Endothelial cell of umbilical vein (primary cell): ENCODE data around the gene CBFA2T3. TPM values are rescaled to one million over a fixed set of nuclear protein-coding genes. Genes with fewer than 3 reads are reported as not detected.

Experiments used
- BruUV-seq: library from RNA; stranded (reverse); fragments of 400-500 nt; replicated peaks from 2 replicates; lab custom pipeline; 2021; lab: Mats Ljungman, UMichigan
- CTCF ChIA-PET: fragments of 300-600, 350-600 bp; sonication (Branson Sonifier 250); formaldehyde crosslinking; loops from one replicate; lab custom pipeline; 2021; ENCODE audit warnings: antibody characterized with exemption, inconsistent platforms; lab: Charles Lee
- POLR2A ChIA-PET: fragments of 300-600, 350-600 bp; sonication (Branson Sonifier 250); formaldehyde crosslinking; loops from one replicate; lab custom pipeline; 2021; ENCODE audit warnings: antibody characterized with exemption, inconsistent platforms; lab: Charles Lee
- DNase-seq: peaks from one replicate; pipeline ENCODE4 v3.0.0-alpha.2; 2011; ENCODE audit warnings: low read depth, low spot score
- FAIRE-seq: peaks from 2 replicates; lab custom pipeline; 2011; peaks lifted over from hg19 to GRCh38; lab: Jason Lieb, UNC
- H2AFZ ChIP-seq: 2 replicates; pipeline ENCODE4 v1.6.0; 2012; ENCODE audit warnings: low read depth, low read length, control low read depth, inconsistent platforms
- H3K27ac ChIP-seq: 2 replicates; pipeline ENCODE4 v1.5.1; 2011; ENCODE audit warnings: low read depth, mild to moderate bottlenecking, control low read depth, low read length, moderate library complexity; ENCODE audit not compliant: insufficient read depth
- H3K27me3 ChIP-seq, 2 experiments: 2 replicates each; pipeline versions ENCODE4 v1.6.0 to v1.6.1; 2011; ENCODE audit warnings: low read length in 2 of 2, mixed read lengths in 1 of 2; ENCODE audit not compliant: control insufficient read depth in 2 of 2, insufficient read depth in 2 of 2
- H3K36me3 ChIP-seq, 2 experiments: 2 replicates in 1 of 2; 3 replicates in 1 of 2; pipeline ENCODE4 v1.5.1; 2011; ENCODE audit warnings: low read length in 2 of 2, mild to moderate bottlenecking in 1 of 2, moderate library complexity in 1 of 2; ENCODE audit not compliant: control insufficient read depth in 2 of 2, insufficient read depth in 2 of 2; ENCODE audit errors: extremely low read depth in 1 of 2
- H3K4me1 ChIP-seq: 3 replicates; pipeline ENCODE4 v1.5.1; 2011; ENCODE audit warnings: mild to moderate bottlenecking, low read length; ENCODE audit not compliant: control insufficient read depth, insufficient read depth; ENCODE audit errors: extremely low read depth
- H3K4me2 ChIP-seq: 2 replicates; pipeline ENCODE4 v1.6.1; 2011; ENCODE audit warnings: low read length, control low read depth, mixed read lengths; ENCODE audit not compliant: insufficient read depth
- H3K4me3 ChIP-seq, 3 experiments: fragments of 200-600 bp in 1 of 3; sonication (generic), shearing (Covaris generic) in 1 of 3; replicated peaks in 1 of 3; 2 replicates each; pipeline ENCODE4 v1.5.1; 2011 to 2016; ENCODE audit warnings: control low read depth in 3 of 3, low read length in 3 of 3, mild to moderate bottlenecking in 2 of 3, inconsistent platforms in 1 of 3, low read depth in 1 of 3, moderate library complexity in 1 of 3; ENCODE audit not compliant: insufficient read depth in 1 of 3
- H3K79me2 ChIP-seq: 2 replicates; pipeline ENCODE4 v1.6.0; 2012; ENCODE audit warnings: low read length, inconsistent platforms; ENCODE audit not compliant: control insufficient read depth, insufficient read depth
- H3K9ac ChIP-seq: replicated peaks from 2 replicates; pipeline ENCODE3; 2011; ENCODE audit warnings: low read length, control low read depth; ENCODE audit not compliant: insufficient read depth; ENCODE audit errors: extremely low read depth
- H3K9me1 ChIP-seq: replicated peaks from 3 replicates; pipeline ENCODE4 v1.6.0; 2011; ENCODE audit warnings: mild to moderate bottlenecking, low read length; ENCODE audit not compliant: control insufficient read depth, insufficient read depth; ENCODE audit errors: extremely low read depth
- H3K9me3 ChIP-seq: replicated peaks from 2 replicates; pipeline ENCODE4 v1.5.1; 2012; ENCODE audit warnings: low read length, inconsistent platforms; ENCODE audit not compliant: control insufficient read depth, insufficient read depth
- H4K20me1 ChIP-seq: replicated peaks from 2 replicates; pipeline ENCODE3; 2011; ENCODE audit warnings: mild to moderate bottlenecking, low read length; ENCODE audit not compliant: control insufficient read depth, insufficient read depth; ENCODE audit errors: extremely low read depth
- CTCF ChIP-seq, 2 donors: IDR thresholded peaks; 1 replicate in 1 of 2; 2 replicates in 1 of 2; pipeline ENCODE4 v1.5.1; 2011; ENCODE audit warnings: low read length in 2 of 2, mild to moderate bottlenecking in 2 of 2, moderate library complexity in 2 of 2, control low read depth in 1 of 2, inconsistent platforms in 1 of 2, low read depth in 1 of 2; ENCODE audit not compliant: insufficient read depth in 1 of 2; ENCODE audit errors: extremely low read depth in 1 of 2
- EZH2 ChIP-seq: IDR thresholded peaks from 2 replicates; pipeline ENCODE4 v1.6.1; 2012; ENCODE audit warnings: borderline replicate concordance, low read depth, mild to moderate bottlenecking, moderate library complexity, low read length, inconsistent platforms; ENCODE audit not compliant: severe bottlenecking
- FOS ChIP-seq: IDR thresholded peaks from 2 replicates; pipeline ENCODE4 v1.6.1; 2011; ENCODE audit warnings: mild to moderate bottlenecking, low read length, moderate library complexity, borderline replicate concordance; ENCODE audit not compliant: insufficient read depth
- GATA2 ChIP-seq: IDR thresholded peaks from 2 replicates; pipeline ENCODE4 v1.7.0; 2011; ENCODE audit warnings: low read depth, mild to moderate bottlenecking, moderate library complexity, mixed read lengths, low read length; ENCODE audit not compliant: insufficient read length, insufficient read depth
- JUN ChIP-seq: IDR thresholded peaks from 2 replicates; pipeline ENCODE4 v1.6.1; 2011; ENCODE audit warnings: borderline replicate concordance, low read depth; ENCODE audit not compliant: insufficient read length, insufficient read depth
- MYC ChIP-seq: IDR thresholded peaks from one replicate; pipeline ENCODE4 v1.6.1; 2011; ENCODE audit warnings: mild to moderate bottlenecking, low read depth, low read length
- POLR2A ChIP-seq: IDR thresholded peaks from 2 replicates; pipeline ENCODE4 v1.6.1; 2012; ENCODE audit warnings: low read depth, mild to moderate bottlenecking, control low read depth, low read length
- POLR2AphosphoS5 ChIP-seq: IDR thresholded peaks from 2 replicates; pipeline ENCODE4 v1.6.1; 2012; ENCODE audit warnings: low read depth, mild to moderate bottlenecking, control low read depth, low read length, moderate library complexity; ENCODE audit not compliant: insufficient read depth
- dilution Hi-C: fragments of 300-500 bp; cut with MboI; formaldehyde crosslinking; loops from one replicate; pipeline ENCODE4 v1.15.0; 2019; ENCODE audit warnings: low sequenced_read_pairs; ENCODE audit not compliant: extremely low pct_ligation_motif_present
- intact Hi-C: fragments of 100-400 bp; cut with micrococcal nuclease; formaldehyde crosslinking; loops from one replicate; pipeline ENCODE4 v1.10.0; 2022
- polyA plus RNA-seq, 4 experiments: library from polyadenylated mRNA; depleted of rRNA in 3 of 4; stranded (reverse) in 3 of 4; unstranded in 1 of 4; fragments of >200 nt; gene quantifications; 2 replicates each; pipeline versions ENCODE4 v1.2.1 to v1.2.3, GENCODE V29; 2011 to 2012; ENCODE audit warnings: missing spikeins in 1 of 4
- total RNA-seq: library from RNA; stranded (reverse); gene quantifications from 2 replicates; pipeline ENCODE4 v1.2.3, GENCODE V29; 2021

The CBFA2T3 gene
- total and polyA plus RNA-seq, 2 donors (not counting 3 experiments of a cell fraction or from before 2014, with no cell fraction given) = not detected

DNA sequence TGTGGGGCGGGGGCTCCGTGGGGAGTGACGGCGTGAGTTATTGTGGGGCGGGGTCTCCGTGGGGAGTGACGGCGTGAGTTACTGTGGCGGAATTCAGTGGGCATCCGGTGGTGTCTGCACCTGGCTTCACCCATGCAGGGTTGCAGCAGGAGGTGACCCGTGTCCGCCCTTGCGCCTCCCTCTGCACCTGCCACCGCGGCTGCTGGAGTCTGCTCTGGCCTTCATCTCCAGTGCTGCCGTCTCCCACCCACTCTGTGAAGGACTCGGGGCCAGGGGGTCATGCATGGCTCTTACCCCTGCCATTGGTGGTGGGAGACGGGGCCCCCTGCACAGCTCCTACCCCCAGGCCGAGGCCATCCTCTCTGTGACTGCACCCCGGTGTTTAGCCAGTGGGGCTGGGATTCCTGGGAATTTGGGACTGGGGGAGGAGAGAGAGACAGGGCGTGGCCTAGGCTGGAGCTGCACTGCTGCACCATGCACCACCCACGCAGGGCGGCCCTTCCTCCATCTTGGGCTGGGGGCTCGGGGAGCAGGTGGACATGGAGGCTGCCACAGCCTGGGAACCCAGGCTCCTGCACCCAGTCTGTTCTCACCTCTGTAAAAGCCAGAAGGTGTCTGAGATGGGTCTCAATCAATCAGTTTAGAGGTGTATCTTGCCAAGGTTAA, 109.3 kb downstream of the CBFA2T3 start:
- no peaks in the 10 kb centered on the region for H3K9me1 ChIP-seq

More for the DNA sequence above, 109.3 kb downstream of the CBFA2T3 start:
- intact Hi-C loops = no loop called here
- FAIRE-seq (no peak), DNase-seq (no peak)
- ChIA-PET POLR2A (no interaction called here), CTCF (no interaction called here)
- H3K4me2 ChIP-seq = no peak overlapping the region
- TF ChIP-seq FOS (no peak), CTCF (IDR thresholded peaks at IDR 0.05; ENCODE audit: extremely low read depth in 1 of 2, insufficient read depth in 1 of 2, low read depth in 1 of 2, low read length in 2 of 2) (no peak), EZH2 (no peak), POLR2A (no peak), GATA2 (no peak), MYC (no peak), JUN (no peak), POLR2AphosphoS5 (no peak)
- no peak overlapping the region for H2AFZ ChIP-seq
- no peaks in the 10 kb centered on the region for H3K36me3 ChIP-seq
- H3K27ac ChIP-seq = no peak overlapping the region
- H3K79me2 ChIP-seq = no peaks in the 10 kb centered on the region
- no peak overlapping the region for H3K4me3 ChIP-seq
- H3K9ac ChIP-seq = no peak overlapping the region
- H3K9me3 ChIP-seq = no peaks in the 10 kb centered on the region
- no peaks in the 10 kb centered on the region for H4K20me1 ChIP-seq
- H3K27me3 ChIP-seq = no peaks in the 10 kb centered on the region
- no TSS peak for BruUV-seq
- dilution Hi-C loops = no loop called here
- H3K4me1 ChIP-seq = no peaks in the 10 kb centered on the region
